ENCODE measurements around the gene ANKRD66.
"Not testable (repeated sequence)": the region's sequence is repeated elsewhere in the genome, so short reads cannot be mapped to it uniquely, and the experiment has no call there.

Gene ANKRD66

DNA sequence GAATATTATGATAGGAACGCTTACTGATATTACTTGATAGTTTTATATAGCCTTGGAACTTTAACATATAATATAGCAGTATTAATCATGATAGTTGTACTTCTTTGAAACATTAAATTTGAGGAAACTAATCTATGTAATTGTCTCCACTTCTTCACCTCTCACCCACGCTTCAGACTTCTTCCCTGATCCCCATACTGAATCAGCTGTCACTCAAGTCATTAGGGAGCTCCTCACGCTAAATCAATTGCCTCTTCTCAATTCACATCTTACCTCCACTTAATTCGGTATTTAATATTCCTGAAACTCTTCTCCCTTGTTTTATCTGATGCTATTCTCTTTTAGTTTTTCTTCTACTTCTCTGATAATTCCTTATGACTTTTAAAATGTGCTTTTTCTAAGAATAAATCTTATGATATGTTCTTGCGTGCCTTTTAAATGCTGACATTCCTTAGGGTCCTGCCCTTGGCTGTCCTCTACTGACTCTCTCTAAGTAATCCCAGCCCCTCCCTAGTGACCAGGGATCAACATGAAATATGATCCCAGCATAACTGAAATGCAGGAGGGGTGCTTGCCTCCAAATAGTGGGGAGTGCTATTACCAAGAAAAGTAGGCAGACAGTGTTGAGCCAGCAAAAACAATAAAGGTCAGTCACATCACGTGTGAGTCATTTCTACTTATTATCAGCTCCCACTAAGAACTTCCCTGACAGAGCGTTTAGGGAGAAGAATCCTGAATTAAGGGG lies 9.9 kb downstream of the ANKRD66 start:
- no peak for DNase-seq

- DNase-seq = no peak
Measured at GRCh38 chr6:46757214-46757596, 10.5 kb downstream of the ANKRD66 start.

- no peak for DNase-seq
Measured at GRCh38 chr6:46758960-46759753, 12.4 kb downstream of the ANKRD66 start.

DNA sequence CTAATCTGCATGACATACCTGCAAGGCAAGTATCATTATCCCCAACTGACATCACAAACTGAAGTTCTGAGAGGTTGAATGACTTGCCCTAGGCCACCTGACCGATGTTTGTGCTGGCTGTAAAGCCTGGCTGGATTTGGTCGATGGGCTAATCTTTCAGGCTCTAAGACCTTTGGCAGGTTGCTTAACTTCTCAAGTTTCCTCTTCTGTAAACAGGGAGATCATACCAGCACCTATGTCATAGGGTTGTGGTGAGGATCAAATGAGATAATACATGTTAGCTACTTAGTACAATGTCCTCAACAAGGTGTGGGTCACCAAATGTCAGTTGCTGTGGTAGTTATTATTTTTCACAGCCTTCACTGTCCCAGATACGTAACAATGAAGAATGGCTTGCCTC lies 14.2 kb downstream of the ANKRD66 start:
- DNase-seq = no peak

- no peak for DNase-seq
Measured at GRCh38 chr6:46763466-46763865, 16.7 kb downstream of the ANKRD66 start.

GRCh38 chr6:46764280-46764679 lies 17.5 kb downstream of the ANKRD66 start:
- DNase-seq = not testable (repeated sequence)

GRCh38 chr6:46764961-46765360 lies 18.2 kb downstream of the ANKRD66 start:
- no peak for DNase-seq

DNA sequence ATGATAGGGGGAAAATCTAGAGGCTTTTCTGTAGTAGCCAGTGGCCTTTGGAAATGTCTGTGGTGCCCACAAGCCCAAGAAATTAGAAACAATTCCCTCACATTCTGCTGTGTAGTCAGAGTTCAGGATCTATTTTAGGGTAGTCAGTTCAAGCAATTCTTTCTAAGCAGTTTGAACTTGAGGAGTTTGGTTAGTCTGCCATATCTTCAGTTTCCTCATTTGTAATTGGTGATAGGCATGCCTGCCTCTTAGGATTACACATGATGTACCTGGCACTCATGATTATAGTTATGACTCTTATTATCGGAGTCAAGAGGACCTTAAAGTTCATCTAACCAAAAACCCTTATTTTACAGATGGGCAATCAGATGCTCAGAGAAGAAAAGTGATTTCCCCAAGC lies 25.3 kb downstream of the ANKRD66 start:
- no peak for DNase-seq

- DNase-seq = peak; percentile 29 to 68
Measured at GRCh38 chr6:46772762-46773161, 26.0 kb downstream of the ANKRD66 start.

DNA sequence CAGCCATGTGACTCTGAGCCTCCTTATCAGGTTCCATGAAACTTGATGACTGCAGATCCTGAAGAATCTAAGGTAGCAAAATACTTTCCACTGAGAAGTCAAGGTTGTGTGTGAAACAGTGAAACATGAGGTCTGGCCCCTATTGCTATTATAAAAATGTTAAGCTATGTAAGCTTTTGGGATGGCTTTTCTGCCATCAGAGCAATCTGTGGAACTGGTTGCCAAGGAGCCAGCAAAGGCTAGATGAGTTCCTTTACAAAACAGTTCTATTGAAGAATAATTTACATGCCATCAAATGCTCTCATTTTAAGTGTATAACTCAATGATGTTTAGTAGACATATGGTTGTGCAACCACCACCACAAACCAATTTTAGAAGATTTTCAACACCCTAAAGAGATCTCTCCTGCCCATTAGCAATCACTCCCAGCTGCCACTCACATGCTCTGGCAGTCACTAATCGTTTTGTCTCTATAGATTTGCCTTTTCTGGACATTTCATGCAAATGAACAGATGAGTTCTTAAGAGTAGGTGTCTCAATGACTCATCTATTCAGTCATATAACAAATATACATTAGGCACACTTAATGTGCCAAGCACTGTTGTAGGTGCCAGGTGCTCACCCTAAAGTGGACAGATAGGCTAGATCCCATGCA lies 26.6 kb downstream of the ANKRD66 start:
- no peak for DNase-seq

DNA sequence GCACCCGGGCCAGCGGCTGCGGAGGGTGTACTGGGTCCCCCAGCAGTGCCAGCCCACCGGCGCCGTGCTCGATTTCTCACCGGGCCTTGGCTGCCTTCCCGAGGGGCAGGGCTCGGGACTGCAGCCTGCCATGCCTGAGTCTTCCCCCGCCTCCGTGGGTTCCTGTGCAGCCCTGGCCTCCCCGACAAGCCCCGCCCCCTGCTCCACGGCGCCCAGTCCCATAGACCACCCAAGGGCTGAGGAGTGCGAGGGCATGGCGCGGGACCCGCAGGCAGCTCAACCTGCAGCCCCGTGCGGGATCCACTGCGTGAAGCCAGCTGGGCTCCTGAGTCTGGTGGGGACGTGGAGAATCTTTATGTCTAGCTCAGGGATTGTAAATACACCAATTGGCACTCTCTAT lies 28.0 kb downstream of the ANKRD66 start:
- DNase-seq = not testable (repeated sequence)

DNA sequence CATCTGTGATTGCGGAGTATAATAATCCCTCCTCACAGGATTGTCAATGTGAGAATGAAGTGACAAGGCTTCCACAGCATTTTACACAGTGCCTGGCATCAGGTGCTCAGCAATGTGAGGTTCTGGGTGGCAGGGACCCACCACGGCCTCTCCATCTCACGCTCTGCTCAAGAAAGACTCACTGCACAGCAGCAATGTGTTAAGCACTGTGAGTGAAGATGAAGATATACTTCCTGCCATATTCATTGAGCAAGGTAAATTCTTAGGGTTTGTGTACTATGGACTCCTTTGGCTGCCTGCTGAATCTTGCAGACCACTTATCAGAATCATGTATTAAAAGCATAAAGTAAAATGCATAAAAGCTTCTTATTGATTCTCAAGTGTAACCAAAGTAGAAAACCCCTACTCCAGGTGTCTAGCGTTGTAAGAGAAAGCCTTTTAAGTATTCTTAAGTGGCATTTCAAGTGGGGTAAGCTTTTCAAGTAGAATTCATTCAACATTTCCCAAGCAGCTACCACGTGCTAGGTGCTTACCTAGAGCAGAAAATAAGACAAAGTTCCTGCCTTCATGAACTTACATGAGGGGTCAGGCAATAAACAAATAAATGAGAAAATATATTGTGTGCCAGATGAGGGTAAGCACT lies 29.5 kb downstream of the ANKRD66 start:
- DNase-seq = no peak

GRCh38 chr6:46777476-46778346 lies 31.0 kb downstream of the ANKRD66 start:
- DNase-seq = no peak

DNA sequence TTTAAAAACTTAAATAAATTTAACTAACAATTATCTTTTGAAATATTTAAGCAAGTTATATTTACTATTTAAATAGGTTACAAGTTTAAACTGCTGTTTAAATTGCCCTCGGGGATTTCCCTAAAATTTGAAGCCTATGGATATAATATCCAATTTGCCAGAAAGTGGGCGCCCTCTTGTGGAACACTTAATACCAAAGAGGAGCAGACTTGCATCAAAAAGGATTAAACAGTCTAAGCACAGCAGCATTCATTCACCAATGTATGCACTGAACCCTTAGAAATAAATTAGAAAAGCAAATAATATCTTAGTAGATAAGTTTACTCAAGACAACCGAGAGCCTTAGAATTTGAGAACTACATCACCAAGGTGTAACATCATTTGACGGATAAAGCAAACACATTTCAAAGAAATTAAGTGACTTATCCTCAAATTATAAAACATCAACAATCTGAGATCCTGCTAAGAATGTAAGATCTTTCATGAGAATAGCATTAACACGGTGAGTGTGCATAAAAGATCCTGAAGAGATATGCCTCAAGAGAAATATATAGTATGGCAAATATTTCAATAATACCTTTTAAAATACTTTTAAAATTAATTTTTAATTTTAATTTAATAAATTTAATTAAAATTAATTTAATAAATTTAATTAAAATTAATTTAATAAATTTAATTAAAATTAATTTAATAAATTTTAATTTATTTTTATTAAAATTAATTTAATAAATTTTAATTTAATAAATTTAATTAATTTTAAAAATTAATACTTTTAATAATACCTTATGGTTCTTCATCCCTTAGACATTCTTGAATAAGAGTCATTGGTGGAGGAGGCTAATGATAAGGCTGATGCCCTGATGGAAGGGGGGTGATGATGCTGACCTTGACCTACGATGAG lies 35.0 kb downstream of the ANKRD66 start:
- DNase-seq = peak in 1 of 2 donors; percentile 37

- no peak for DNase-seq
Measured at GRCh38 chr6:46784535-46784934, 37.8 kb downstream of the ANKRD66 start.

DNA sequence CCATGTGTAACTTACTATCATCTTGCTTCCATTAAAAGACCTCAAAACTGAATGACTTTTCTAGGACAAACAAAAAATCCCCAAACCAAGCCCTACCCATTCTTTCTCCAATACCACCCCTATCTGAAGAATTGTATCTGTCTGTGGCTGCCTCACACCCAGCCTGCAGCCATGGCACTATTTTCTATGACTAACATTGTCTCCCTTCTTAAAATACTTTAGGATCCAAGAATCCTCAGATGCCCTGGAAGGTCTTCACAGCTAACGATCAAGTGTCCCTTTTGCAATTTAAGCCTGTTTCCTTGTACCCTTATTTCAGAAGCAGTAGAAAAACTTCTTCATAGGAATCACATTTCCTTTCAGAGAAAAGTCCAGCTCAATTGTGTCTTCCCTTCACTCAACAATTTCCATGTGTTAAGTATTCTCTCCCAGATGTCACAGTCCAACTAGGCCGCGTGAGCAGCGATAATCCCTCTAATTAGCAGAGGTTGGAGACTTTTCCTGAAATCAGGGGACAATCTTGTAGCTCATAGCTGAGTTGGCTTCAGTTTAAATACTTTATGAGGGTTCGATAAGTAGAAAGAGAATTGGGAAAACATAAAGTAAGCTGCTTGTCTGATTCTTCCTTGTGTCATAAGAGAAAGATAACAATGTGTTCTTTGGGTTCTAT lies 41.3 kb downstream of the ANKRD66 start:
- DNase-seq = no peak

DNA sequence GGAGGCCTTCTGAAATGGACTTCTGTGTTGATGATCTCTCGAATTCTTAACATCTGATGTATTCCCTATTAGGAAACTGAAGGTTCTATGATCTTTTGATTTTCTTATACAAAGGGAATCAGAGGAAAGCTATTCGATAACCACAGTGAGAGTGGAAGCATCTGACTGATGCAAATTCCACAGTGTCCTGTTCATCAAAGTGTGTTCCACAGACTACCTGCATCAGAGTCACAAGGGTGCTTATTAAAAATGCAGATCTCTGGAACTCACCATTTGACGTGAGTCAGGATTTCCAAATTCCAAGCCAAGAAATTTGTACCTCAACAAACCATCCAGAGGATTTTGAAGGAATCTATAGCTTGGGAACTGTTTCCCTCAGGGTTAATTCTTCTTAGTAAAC lies 42.1 kb downstream of the ANKRD66 start:
- DNase-seq = no peak

GRCh38 chr6:46789434-46790354 lies 43.0 kb downstream of the ANKRD66 start:
- DNase-seq = no peak

DNA sequence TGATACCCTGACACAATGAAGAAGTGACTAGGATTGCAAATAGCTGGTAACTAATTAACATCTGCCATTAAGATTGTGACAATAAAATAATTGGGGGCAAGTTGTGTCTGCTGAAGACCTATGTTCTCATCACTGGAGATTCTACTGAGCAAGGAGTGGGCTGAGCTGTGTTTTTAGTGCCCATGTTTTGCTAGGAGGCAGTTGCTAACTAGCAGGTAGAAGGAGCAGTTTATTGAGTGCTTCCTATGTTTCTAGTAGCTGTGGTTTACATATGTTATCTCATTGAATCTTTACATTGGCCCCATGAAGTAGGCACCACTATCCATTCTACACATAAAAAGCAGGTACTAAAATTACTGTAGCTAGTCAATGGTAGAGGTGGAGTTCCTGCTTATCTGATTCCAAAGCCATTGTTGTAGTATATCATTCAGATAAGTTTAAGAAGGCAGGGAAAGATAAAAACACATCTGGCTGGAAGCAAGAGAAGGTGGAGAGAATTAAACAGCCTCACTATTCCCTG lies 43.7 kb downstream of the ANKRD66 start:
- DNase-seq = no peak

Data from CD4-positive, alpha-beta T cell treated with Interleukin-4 for 1 hour (primary cell).